Measurements from ENCODE around the gene FUT8. TPM values are rescaled to one million over a fixed set of nuclear protein-coding genes. Genes with fewer than 3 reads are reported as not detected.

FUT8 gene
- total RNA-seq (2021; ENCODE audit: unreplicated experiment) (42.3 TPM), Bru-seq, nascent RNA (percentile 84 among the genes with signal in this experiment), BruChase-seq, experiment 1, labeled RNA remaining after a 6-hour chase (percentile 59 among the genes with signal in this experiment), BruChase-seq, experiment 2, labeled RNA remaining after a 2-hour chase (percentile 65 among the genes with signal in this experiment)
- 19.2 and 21.9 TPM in 2 replicates for polyA plus RNA-seq (2012)
- long read RNA-seq, full-length matches to known transcripts: 15 of 43 reads
- long read RNA-seq, partial matches to known transcripts: 3 of 43 reads
- long read RNA-seq, other reads (novel, unspliced or antisense): 25 of 43 reads

GRCh38 chr14:65412032-65412846 is at the start of gene FUT8:
FUT8 (plus strand) TSS chr14:65412730; CDS start chr14:65561564, 148,834 bp downstream.
- Histone ChIP-seq H4K20me1 (ENCODE audit: insufficient read depth) (no peaks in the 10 kb centered on the region; the same call in 1 of the 2 replicates), H2AFZ (ENCODE audit: low read depth, low read length, poor library complexity, severe bottlenecking) (peak within 1 kb of the TSS; percentile 69), H3K9me2 (ENCODE audit: insufficient read depth) (no peaks in the 10 kb centered on the region), H3K27ac (ENCODE audit: low read depth, low read length) (peak within 1 kb of the TSS; percentile 93), H3K4me1 (ENCODE audit: control insufficient read depth in 1 of 2, insufficient read depth in 2 of 2, low read length in 2 of 2) (peaks cover 2 to 21% of the 10 kb centered on the region in 2 experiments; a peak in 2 of 4 replicates), H3K4me2 (ENCODE audit: low read length) (peak within 1 kb of the TSS; percentile 98), H3K36me3 (ENCODE audit: control insufficient read depth in 1 of 2, insufficient read depth in 2 of 2, low read length in 2 of 2) (no peaks in the 10 kb centered on the region), H3K4me3 (replicated peaks in 1 of 2; ENCODE audit: low read depth in 1 of 2, low read length in 2 of 2) (peak within 1 kb of the TSS; percentile 71 to 91), H3K27me3 (ENCODE audit: insufficient read depth, low read length) (no peaks in the 10 kb centered on the region), H3K9ac (ENCODE audit: low read length) (peak within 1 kb of the TSS; percentile 89), H3K79me2 (ENCODE audit: insufficient read depth, low read length) (peaks cover 35% of the 10 kb centered on the region), H3K9me3 (ENCODE audit: control insufficient read depth in 1 of 2, insufficient read depth in 1 of 2, low read depth in 1 of 2, low read length in 2 of 2) (no peaks in the 10 kb centered on the region)
- ATAC-seq: peak; percentile 86
- ChIA-PET RAD21 (ENCODE audit: low non-redundant PET in 1 of 2, low total read pairs in 2 of 2, uncharacterized antibody in 2 of 2, unreplicated experiment in 2 of 2) (interaction anchor here (0.8 to 1.7 kb wide), 5 partner anchors 126 to 412 kb away, joined by 3 to 5 read pairs (median 4); no protein-coding TSS in a partner anchor), POLR2A (interaction anchor here (0.6 to 2.2 kb wide), 17 partner anchors 13 to 392 kb away, joined by 3 to 12 read pairs (median 4); partner anchors contain the start of gene MAX), CTCF (interaction anchor here (0.7 to 4.8 kb wide), 14 partner anchors 13 to 548 kb away, joined by 3 to 65 read pairs (median 4); no protein-coding TSS in a partner anchor)
- intact Hi-C loops (cut with micrococcal nuclease): loop anchor here (2.0 to 5.0 kb wide), 4 partner anchors 125 to 413 kb away; partner anchors contain the start of gene MAX
- DNase-seq (ENCODE audit: low read depth, low spot score): peak; percentile 88
- BruUV-seq (replicated peaks): TSS peak; percentile 71
- TF ChIP-seq SP1 (IDR thresholded peaks at IDR 0.05; ENCODE audit: low read depth) (peak; percentile 41; the same call in 1 of the 2 replicates), YY1 (IDR thresholded peaks at IDR 0.05; ENCODE audit: extremely low read depth, insufficient replicate concordance, low read depth, low read length) (peak; percentile 29), FOSL1 (IDR thresholded peaks at IDR 0.05; ENCODE audit: low read depth) (no peak), REST (IDR thresholded peaks at IDR 0.05; ENCODE audit: low read depth) (no peak), ATF3 (IDR thresholded peaks at IDR 0.05) (no peak), CBX3 (IDR thresholded peaks at IDR 0.05; ENCODE audit: low read depth) (peak; percentile 80), ZBTB33 (IDR thresholded peaks at IDR 0.05; ENCODE audit: extremely low read depth, insufficient replicate concordance, low read length) (peak; percentile 18), RAD21 (IDR thresholded peaks at IDR 0.05; ENCODE audit: low read depth) (peak; percentile 70), ZNF274 (IDR thresholded peaks at IDR 0.05; ENCODE audit: low read depth, low read length) (no peak), POLR2A (IDR thresholded peaks at IDR 0.05; ENCODE audit: borderline replicate concordance, extremely low read depth, insufficient read depth, insufficient read length) (peak; percentile 69), ELF1 (IDR thresholded peaks at IDR 0.05; ENCODE audit: borderline replicate concordance, low read depth) (no peak), CEBPB (IDR thresholded peaks at IDR 0.05; ENCODE audit: low read depth) (no peak), EGR1 (IDR thresholded peaks at IDR 0.05; ENCODE audit: low read depth) (peak; percentile 48; the same call in 1 of the 2 replicates), MAX (IDR thresholded peaks at IDR 0.05) (peak; percentile 94), EZH2 (IDR thresholded peaks at IDR 0.05) (no peak), POLR2AphosphoS5 (IDR thresholded peaks at IDR 0.05; ENCODE audit: low read depth, low read length) (peak; percentile 95), JUND (IDR thresholded peaks at IDR 0.05) (no peak), ZFX (IDR thresholded peaks at IDR 0.05) (peak; percentile 71)

Data from HCT116 (cell line).